PC-9 (cell line): ENCODE measurements around the gene ZNF335.

Experiments used
- EZH2 ChIP-seq: fragments of 200-600 bp; sonication (generic); IDR thresholded peaks from 2 replicates; pipeline ENCODE4 v1.8.0; 2017; ENCODE audit warnings: antibody characterized with exemption, low read depth
- TF ChIP-seq, protein P1 (sequence below): fragments of 200-600 bp; sonication (generic); conservative IDR thresholded peaks from 2 replicates; pipeline ENCODE4 v1.6.1; 2017; ENCODE audit warnings: mixed run types, antibody characterized with exemption, mild to moderate bottlenecking, moderate library complexity

DNA sequence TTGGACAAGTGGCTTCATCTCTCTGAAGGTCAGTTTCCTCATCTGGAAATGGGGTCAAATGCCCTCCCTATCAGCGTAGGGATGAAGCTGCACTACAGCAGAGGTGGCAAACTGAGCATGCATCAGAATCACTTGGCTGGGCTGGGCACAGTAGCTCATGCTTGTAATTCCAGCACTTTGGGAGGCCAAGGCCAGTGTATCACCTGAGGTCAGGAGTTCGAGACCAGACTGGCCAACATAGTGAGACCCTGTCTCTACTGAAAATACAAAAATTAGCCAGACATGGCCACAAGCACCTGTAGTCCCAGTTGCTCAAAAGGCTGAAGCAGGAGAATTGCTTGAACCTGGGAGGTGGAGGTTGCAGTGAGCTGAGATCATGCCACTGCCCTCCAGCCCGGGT, 30.0 kb upstream of the ZNF335 start:
- TF ChIP-seq, protein P1, sequence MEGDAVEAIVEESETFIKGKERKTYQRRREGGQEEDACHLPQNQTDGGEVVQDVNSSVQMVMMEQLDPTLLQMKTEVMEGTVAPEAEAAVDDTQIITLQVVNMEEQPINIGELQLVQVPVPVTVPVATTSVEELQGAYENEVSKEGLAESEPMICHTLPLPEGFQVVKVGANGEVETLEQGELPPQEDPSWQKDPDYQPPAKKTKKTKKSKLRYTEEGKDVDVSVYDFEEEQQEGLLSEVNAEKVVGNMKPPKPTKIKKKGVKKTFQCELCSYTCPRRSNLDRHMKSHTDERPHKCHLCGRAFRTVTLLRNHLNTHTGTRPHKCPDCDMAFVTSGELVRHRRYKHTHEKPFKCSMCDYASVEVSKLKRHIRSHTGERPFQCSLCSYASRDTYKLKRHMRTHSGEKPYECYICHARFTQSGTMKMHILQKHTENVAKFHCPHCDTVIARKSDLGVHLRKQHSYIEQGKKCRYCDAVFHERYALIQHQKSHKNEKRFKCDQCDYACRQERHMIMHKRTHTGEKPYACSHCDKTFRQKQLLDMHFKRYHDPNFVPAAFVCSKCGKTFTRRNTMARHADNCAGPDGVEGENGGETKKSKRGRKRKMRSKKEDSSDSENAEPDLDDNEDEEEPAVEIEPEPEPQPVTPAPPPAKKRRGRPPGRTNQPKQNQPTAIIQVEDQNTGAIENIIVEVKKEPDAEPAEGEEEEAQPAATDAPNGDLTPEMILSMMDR: no peak
- TF ChIP-seq EZH2: no peak
